Ramos (cell line): ENCODE measurements around the gene FCHO2.

Experiments used
- in situ Hi-C: fragments of 300-500 bp; cut with MboI; formaldehyde crosslinking; loops from one replicate; pipeline ENCODE4 v1.14.3; 2022; ENCODE audit warnings: low sequenced_read_pairs; ENCODE audit not compliant: unreplicated experiment

The FCHO2 gene

DNA sequence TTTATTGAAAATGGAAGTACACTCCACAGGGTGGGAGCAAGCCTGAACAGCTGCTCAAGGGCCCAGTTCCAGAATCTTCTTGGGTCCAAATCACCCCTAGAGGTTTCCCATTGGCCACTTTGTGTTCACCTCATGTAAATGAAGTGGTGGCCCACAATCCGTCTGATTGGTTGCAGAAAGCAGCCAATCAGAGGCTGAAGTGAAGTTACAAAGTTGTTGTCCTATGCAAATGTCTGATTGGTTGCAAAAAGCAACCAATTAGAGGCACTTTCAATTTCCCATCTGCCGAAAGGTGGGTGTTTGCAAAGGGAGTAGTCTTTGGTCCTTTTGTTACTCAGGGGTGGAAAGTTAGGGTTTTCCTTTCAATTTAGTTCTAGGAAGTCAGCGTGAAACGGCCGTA, 173.3 kb downstream of the FCHO2 start:
- in situ Hi-C loops, result no loop called here

DNA sequence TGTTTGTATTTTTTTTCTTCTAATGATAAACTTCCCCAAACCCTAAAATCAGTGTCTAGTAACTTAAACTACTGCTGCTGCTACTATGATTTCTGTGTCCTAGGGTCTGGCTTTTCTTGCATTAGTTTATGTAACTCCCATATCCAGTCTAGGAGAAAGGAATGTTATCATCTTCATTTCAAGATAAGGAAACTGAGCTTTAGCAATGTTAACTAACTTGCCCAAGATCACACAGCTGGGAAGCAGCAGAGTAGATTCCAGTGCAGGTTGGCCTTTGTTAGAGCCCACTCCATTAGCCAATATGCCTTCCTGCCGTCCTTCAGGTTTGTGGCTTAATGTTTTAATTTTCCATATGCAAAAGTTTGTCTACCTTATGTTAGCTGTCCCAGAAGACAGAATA, 175.0 kb downstream of the FCHO2 start:
- in situ Hi-C loops, result no loop called here

DNA sequence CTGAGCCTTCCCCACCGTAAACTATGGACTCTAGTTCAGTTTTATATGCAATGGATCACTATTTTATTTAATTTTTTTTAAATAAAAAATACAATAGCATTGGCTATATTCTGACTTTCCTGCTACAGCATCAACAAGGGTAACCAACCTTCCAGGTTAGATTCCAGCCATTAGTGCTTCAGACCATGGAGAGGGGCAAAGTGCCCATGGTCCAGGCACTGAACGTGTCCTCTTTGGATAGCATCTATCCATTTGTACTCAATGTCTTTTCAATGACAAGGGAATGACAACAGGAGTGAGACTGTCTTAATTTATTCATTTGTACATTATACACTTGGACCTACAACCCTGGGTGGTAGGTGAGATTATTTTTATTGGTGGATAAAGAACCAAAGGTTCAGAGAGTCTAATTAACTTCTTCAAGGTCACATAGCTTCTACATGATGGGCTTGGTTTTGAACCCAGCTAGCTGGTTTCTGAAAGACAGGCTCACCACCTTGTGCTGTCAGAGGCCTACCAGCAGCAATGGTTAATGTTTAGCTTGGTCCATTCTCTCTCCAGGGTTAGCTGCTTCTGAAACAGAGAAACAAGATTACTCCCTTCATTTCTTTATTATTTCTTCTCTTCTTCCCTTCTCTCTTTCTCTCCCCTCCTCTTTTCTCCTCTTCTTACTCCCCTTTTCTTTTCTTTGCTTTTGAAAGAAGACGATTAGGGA, 176.0 kb downstream of the FCHO2 start:
- in situ Hi-C loops, result no loop called here

DNA sequence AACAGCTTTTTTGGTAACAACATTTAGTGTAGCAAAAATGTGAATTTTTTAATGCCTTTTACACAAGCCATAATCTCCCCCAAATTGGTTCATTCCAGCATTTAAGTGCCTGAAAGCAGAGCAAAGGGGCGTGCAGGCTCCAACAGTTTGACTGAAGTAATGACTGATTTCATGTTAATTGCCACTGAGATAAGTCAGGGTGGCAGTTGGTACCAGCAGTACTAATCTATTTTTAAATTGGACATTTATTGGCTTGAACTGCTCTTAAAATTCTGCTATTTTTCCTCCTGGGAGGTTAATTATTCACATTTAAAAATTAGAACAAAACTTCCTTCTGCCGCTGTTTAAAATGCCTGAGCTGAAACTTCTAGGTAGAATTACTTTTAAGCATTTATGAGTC, 176.9 kb downstream of the FCHO2 start:
- in situ Hi-C loops, result no loop called here

DNA sequence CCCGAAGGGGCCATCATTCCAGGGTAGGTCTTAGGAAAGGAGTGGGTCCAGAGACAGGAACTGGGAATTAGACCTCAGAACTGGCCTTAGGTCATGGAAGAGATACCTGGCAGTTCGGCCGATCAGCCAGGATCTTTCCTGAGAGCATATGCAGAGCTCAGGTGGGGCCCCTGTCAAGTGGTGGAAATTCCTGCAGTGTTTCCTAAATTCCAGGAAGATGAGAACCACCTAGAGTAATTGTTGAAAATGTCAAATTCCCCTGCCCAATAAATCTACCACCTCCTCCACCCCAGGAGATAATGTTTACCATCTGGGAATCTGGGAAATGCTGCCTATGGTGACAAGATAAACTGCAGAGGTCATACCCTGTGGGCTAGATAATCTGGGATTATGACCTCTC, 179.2 kb downstream of the FCHO2 start:
- in situ Hi-C loops, result no loop called here

DNA sequence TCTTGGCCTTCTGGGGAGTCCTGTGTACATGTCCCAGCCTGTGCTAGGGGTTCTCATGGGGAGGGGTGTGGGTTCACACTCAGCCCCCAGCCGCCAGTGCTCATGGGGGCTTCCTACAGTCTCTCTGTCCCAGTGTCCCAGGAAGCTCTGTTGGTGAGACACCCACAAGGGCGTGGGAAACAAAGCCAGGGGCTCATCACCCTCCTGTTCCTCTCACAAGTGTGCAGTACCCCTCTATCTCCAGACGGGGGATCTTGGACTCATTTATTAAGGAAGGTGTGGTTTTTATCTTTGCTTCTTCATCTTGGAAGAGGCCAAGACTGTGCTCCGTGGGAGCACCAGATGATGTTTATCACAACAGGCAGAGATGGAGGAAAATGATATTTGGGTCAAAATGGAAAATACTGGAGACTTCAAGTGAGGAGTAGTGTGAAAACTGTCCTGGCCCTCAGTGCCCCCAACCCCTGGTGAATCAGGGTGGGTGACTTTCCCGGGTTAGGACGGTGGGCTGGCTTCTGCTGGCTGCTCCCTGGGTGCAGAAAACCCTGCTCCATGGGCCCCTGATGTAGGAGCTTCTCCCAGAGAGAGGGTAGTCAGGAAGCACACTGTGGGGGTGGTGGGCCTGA, 179.7 kb downstream of the FCHO2 start:
- in situ Hi-C loops, result no loop called here

DNA sequence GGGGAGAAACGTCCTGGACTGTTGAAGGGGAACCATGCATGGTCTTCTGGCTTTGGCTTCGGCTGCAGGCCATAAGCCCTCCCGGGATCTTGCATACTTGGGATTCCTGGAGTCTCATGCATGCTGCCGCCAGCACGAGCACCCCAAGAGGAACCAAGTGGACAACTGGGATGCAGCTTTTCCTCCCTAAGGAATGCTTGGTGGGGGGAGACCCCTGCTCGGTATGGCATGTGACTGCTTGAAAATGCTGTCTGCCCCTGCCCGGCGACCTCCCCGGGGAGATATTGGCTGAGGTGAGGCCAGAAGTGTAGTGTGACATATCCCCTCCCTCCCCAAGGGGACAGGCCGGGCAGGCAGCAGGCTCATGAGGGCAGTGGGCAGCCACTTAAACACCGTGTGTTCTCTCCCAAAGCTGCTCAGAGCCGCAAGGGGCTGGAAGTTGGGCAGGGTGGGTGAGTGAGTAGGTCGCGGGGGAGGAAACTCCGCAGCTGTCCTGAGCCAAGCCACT, 180.3 kb downstream of the FCHO2 start:
- in situ Hi-C loops, result no loop called here

DNA sequence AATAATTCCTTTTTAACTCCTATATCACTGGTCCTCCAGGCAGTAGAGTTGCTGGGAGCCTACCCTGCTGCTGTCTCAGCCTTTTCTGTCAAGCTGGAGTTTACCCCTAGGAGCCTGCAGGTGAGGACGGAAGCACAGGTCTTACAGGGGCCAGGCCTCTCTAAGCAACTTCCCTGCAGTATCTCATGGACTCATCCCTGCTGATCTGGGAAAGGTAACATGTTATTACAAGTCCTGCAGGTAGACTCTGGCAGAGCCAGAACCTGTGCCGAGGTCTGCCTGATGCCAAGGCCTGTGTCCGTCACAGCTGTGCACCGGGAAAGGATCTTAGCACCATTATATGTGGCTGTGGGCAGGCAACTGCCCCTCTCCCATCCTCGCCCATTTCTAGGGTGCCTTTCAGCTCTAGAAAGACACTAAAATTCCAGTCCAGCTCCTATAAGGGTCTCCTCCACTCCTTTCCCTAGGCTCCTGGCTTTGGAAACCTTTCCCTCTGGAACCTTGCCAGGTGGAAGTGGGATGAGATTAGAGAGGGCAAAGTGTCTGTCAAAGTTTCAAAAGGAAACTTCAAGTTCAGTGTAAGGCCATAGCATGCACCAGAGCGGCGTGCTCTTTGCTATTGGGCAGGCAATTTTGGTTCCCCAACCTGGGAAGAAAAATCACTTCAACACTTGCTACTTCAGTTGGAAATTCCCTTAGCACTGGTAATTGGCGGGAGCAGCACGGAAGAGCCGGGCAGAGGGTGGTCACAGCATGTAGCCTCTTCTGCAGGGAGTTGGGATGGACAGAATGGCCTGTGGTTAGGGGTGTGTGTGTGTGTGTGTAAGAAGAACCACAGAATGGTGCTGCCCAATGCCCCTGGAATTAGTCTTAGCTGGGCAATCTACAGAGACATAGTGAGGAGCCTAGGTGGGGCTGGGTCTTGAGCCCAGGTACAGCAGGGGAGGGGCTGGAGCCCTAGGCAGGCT, 182.0 kb downstream of the FCHO2 start:
- in situ Hi-C loops, result no loop called here

DNA sequence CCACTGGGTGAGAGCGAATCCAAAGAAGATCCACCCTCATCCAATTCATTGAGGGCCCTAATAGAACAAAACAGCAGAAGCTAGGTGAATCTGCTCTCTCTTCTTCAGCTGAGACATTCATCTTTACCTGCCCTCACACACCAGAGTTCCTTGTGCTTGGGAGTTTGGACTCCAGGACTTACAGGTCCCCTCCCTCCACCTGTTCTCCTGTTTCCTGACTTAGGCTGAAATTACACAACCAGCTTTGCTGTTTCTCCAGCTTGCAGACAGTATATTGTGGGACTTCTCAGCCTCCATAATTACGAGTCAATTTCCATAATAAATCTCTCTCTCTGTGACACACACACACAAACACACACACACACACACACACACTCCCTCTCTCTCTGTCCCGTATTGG, 183.6 kb downstream of the FCHO2 start:
- in situ Hi-C loops, result no loop called here
